Adrenal gland (tissue), 5 donors: ENCODE measurements around the gene ATP5PD.

ENCODE experiments used
- POLR2A ChIP-seq, 2 donors: fragments of 450-650 bp; IDR thresholded peaks; one replicate each; pipeline ENCODE4 v1.6.1; 2017; ENCODE audit warnings: antibody characterized with exemption in 2 of 2, mild to moderate bottlenecking in 2 of 2, moderate library complexity in 1 of 2
- TF ChIP-seq, protein P1 (sequence below), 6 experiments: fragments of 450-650 bp in 4 of 6; fragments of 200-600 bp in 2 of 6; sonication (generic) in 1 of 6; IDR thresholded peaks; 1 replicate in 5 of 6; 2 replicates in 1 of 6; pipeline versions ENCODE4 v1.5.1 to v1.8.0; 2016 to 2021; ENCODE audit warnings: antibody characterized with exemption in 6 of 6, mild to moderate bottlenecking in 2 of 6, moderate library complexity in 1 of 6
- donor health status: DM: no; HTN: no; CAD: no.

DNA sequence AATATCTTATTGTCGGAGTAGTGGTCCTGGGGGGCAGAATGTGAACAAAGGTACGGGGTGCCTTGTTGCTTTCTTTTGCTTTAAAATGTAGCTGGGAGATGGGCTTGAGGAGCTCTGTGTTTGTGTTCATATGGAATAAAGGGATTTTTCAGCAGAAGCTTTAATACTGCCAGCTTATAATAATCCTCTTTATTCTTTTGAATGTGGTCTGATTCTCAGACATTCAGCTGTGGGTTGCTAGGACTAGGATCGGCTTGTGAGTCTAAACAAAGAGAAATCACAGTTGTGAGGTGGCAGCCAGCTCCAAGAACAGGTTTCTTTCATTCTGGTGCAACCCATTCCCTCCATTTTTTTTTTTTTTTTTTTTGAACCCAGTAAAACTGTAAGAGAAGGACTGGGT lies 27.1 kb downstream of the ATP5PD start:
- TF ChIP-seq, protein P1, sequence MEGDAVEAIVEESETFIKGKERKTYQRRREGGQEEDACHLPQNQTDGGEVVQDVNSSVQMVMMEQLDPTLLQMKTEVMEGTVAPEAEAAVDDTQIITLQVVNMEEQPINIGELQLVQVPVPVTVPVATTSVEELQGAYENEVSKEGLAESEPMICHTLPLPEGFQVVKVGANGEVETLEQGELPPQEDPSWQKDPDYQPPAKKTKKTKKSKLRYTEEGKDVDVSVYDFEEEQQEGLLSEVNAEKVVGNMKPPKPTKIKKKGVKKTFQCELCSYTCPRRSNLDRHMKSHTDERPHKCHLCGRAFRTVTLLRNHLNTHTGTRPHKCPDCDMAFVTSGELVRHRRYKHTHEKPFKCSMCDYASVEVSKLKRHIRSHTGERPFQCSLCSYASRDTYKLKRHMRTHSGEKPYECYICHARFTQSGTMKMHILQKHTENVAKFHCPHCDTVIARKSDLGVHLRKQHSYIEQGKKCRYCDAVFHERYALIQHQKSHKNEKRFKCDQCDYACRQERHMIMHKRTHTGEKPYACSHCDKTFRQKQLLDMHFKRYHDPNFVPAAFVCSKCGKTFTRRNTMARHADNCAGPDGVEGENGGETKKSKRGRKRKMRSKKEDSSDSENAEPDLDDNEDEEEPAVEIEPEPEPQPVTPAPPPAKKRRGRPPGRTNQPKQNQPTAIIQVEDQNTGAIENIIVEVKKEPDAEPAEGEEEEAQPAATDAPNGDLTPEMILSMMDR (IDR thresholded peaks at IDR 0.05): no peak
- no peak for TF ChIP-seq POLR2A (IDR thresholded peaks at IDR 0.05)
